Neural progenitor cell (in vitro differentiated cells): Measurements from ENCODE around the gene PPT2. TPM values are rescaled to one million over a fixed set of nuclear protein-coding genes. Genes with fewer than 3 reads are reported as not detected.

Source experiments
- DNase-seq: peaks from one replicate; pipeline ENCODE4 v3.0.0-alpha.2; 2016; ENCODE audit warnings: low spot score
- H2AFZ ChIP-seq: fragments of 200-600 bp; sonication (generic); replicated peaks from 2 replicates; pipeline ENCODE4 v1.6.1; 2016; ENCODE audit warnings: antibody characterized with exemption
- H3F3A ChIP-seq: fragments of 200-600 bp; sonication (generic); 2 replicates; pipeline ENCODE4 v1.6.1; 2016; ENCODE audit warnings: antibody characterized with exemption, low read depth
- H3K27ac ChIP-seq: fragments of 200-600 bp; sonication (generic); 2 replicates; pipeline ENCODE4 v1.5.1; 2016; ENCODE audit warnings: mild to moderate bottlenecking
- H3K27me3 ChIP-seq: fragments of 200-600 bp; sonication (generic); 2 replicates; pipeline ENCODE4 v1.6.1; 2016; ENCODE audit warnings: mild to moderate bottlenecking, moderate library complexity
- H3K36me3 ChIP-seq: fragments of 200-600 bp; sonication (generic); 2 replicates; pipeline ENCODE4 v1.5.1; 2016
- H3K4me1 ChIP-seq: fragments of 200-600 bp; sonication (generic); 2 replicates; pipeline ENCODE4 v1.6.1; 2016; ENCODE audit warnings: mixed run types
- H3K4me2 ChIP-seq: fragments of 200-600 bp; sonication (generic); 2 replicates; pipeline ENCODE4 v1.6.1; 2016
- H3K4me3 ChIP-seq: fragments of 200-600 bp; sonication (generic); 2 replicates; pipeline ENCODE4 v1.5.1; 2016
- H3K79me2 ChIP-seq: fragments of 200-600 bp; sonication (generic); 2 replicates; pipeline ENCODE4 v1.6.1; 2016; ENCODE audit warnings: low read depth
- H3K9ac ChIP-seq: fragments of 200-600 bp; sonication (generic); 2 replicates; pipeline ENCODE4 v1.6.1; 2016
- H3K9me3 ChIP-seq: fragments of 200-600 bp; sonication (generic); 2 replicates; pipeline ENCODE4 v1.5.1; 2016; ENCODE audit warnings: low read depth
- H4K20me1 ChIP-seq: fragments of 200-600 bp; sonication (generic); 2 replicates; pipeline ENCODE4 v1.6.1; 2016; ENCODE audit warnings: low read depth
- H3K27ac Mint-ChIP-seq: 3 replicates; pipeline ENCODE4 v1.8.0; 2021; ENCODE audit warnings: mixed read lengths
- H3K27me3 Mint-ChIP-seq: 2 replicates; pipeline ENCODE4 v1.8.0; 2022; ENCODE audit warnings: low read depth, mild to moderate bottlenecking, inconsistent platforms, moderate library complexity, mixed read lengths; ENCODE audit not compliant: insufficient read depth
- H3K36me3 Mint-ChIP-seq: 3 replicates; pipeline ENCODE4 v1.8.0; 2021; ENCODE audit warnings: mixed read lengths
- H3K4me1 Mint-ChIP-seq: 3 replicates; pipeline ENCODE4 v1.8.0; 2021; ENCODE audit warnings: mixed read lengths
- H3K4me3 Mint-ChIP-seq: 3 replicates; pipeline ENCODE4 v1.8.0; 2021; ENCODE audit warnings: mild to moderate bottlenecking, moderate library complexity, mixed read lengths
- H3K9me3 Mint-ChIP-seq: 3 replicates; pipeline ENCODE4 v1.8.0; 2020; ENCODE audit warnings: mixed read lengths
- EZH2 ChIP-seq: fragments of 200-600 bp; sonication (generic); IDR thresholded peaks from 2 replicates; pipeline ENCODE4 v1.6.1; 2017; ENCODE audit warnings: antibody characterized with exemption, mild to moderate bottlenecking, moderate library complexity
- EZH2phosphoT487 ChIP-seq: fragments of 200-600 bp; sonication (generic); IDR thresholded peaks from 2 replicates; pipeline ENCODE4 v1.6.1; 2017; ENCODE audit warnings: antibody characterized with exemption
- total RNA-seq: library from RNA; depleted of rRNA; stranded (reverse); fragments of >200 nt; gene quantifications from 2 replicates; pipeline ENCODE4 v1.2.3, GENCODE V29; 2015; ENCODE audit warnings: low replicate concordance
- TF ChIP-seq, protein P1 (sequence below): fragments of 200-600 bp; sonication (generic); IDR thresholded peaks from 2 replicates; pipeline ENCODE4 v1.5.1; 2017; ENCODE audit warnings: antibody characterized with exemption, mild to moderate bottlenecking

The PPT2 gene
- total RNA-seq, 1 donor from 2014 or later = 18.6 TPM

DNA sequence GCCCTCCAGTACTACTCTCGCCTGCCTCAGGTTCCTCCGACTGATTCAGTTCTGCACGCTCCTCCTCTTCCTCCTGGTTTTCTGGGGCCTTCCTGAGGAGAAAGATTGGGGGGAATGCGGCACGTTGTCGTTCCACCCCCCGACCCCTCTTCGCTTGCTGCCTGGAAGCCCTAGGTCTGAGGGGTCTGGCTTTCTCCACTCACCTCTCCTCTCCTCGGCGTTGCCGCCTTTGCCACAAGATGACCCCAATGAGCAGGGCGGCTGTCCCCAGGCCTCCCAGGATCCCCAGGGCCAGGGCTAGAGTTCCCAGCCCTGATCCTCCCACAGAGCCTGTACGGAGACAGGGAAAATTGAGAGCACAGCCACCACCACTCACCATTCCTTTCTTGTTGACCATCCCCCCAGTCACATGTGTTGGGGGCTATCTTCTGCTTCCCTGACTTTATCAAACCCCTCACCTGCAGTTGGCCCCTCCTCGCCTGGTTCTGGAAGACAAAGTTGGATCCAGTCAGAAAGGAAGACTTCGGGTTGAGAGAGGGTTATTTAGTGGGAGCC is 27.3 kb downstream of the PPT2 start:
- H3K9me3 ChIP-seq = no peaks in the 10 kb centered on the region
- TF ChIP-seq EZH2 (no peak), EZH2phosphoT487 (no peak)
- TF ChIP-seq, protein P1, sequence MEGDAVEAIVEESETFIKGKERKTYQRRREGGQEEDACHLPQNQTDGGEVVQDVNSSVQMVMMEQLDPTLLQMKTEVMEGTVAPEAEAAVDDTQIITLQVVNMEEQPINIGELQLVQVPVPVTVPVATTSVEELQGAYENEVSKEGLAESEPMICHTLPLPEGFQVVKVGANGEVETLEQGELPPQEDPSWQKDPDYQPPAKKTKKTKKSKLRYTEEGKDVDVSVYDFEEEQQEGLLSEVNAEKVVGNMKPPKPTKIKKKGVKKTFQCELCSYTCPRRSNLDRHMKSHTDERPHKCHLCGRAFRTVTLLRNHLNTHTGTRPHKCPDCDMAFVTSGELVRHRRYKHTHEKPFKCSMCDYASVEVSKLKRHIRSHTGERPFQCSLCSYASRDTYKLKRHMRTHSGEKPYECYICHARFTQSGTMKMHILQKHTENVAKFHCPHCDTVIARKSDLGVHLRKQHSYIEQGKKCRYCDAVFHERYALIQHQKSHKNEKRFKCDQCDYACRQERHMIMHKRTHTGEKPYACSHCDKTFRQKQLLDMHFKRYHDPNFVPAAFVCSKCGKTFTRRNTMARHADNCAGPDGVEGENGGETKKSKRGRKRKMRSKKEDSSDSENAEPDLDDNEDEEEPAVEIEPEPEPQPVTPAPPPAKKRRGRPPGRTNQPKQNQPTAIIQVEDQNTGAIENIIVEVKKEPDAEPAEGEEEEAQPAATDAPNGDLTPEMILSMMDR = no peak
- no peak overlapping the region for H2AFZ ChIP-seq
- H3K79me2 ChIP-seq = peaks cover 22% of the 10 kb centered on the region
- H3K4me3 ChIP-seq = no peak overlapping the region
- no peaks in the 10 kb centered on the region for H3K9me3 Mint-ChIP-seq
- peak overlapping the region; percentile 75 for H3K4me3 Mint-ChIP-seq
- H3F3A ChIP-seq = peaks cover 31% of the 10 kb centered on the region
- no peak overlapping the region for H3K9ac ChIP-seq
- no peaks in the 10 kb centered on the region for H3K36me3 ChIP-seq
- DNase-seq = no peak
- peaks cover 5% of the 10 kb centered on the region for H4K20me1 ChIP-seq
- H3K27me3 Mint-ChIP-seq = peaks cover 12% of the 10 kb centered on the region
- H3K27ac ChIP-seq = no peak overlapping the region
- no peaks in the 10 kb centered on the region for H3K27me3 ChIP-seq
- H3K4me1 Mint-ChIP-seq = peaks cover 33% of the 10 kb centered on the region
- no peak overlapping the region for H3K27ac Mint-ChIP-seq
- H3K36me3 Mint-ChIP-seq = peaks cover 16% of the 10 kb centered on the region
- H3K4me1 ChIP-seq = peaks cover 13% of the 10 kb centered on the region
- H3K4me2 ChIP-seq = no peak overlapping the region

DNA sequence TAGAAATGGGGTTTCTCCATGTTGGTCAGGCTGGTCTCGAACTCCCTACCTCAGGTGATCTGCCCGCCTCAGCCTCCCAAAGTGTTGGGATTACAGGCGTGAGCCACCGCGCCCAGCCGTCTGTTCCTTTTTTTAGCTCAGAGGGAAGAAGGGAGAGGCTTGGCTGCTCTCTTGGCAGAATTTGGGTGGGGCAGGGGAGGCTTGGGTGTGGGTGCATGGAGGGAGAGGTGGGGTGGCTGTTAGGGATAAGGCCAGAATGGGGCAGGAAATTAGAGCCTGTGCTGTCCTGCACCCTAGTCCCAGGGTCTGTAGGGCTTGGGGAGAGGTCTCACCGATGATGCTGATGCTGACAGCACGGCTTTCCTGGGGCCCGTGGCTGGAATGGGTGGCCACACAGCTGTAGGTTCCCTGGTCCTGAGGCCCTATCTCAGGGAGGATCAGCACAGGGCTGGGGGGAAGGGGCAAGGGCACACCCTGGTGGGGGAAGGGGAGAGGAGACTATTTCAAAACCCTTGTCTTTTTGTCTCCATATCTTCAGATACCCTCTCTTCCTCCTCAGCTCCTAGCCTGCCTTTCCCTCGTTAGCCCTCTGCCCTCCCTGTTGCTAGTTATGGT is 28.1 kb downstream of the PPT2 start:
- Mint-ChIP-seq H3K36me3 (peaks cover 21% of the 10 kb centered on the region), H3K27ac (no peak overlapping the region), H3K27me3 (peaks cover 14% of the 10 kb centered on the region), H3K9me3 (no peaks in the 10 kb centered on the region), H3K4me3 (no peak overlapping the region), H3K4me1 (peaks cover 33% of the 10 kb centered on the region)
- peaks cover 18% of the 10 kb centered on the region for H3K79me2 ChIP-seq
- peaks cover 9% of the 10 kb centered on the region for H3K4me1 ChIP-seq
- peaks cover 31% of the 10 kb centered on the region for H3F3A ChIP-seq
- no peaks in the 10 kb centered on the region for H3K36me3 ChIP-seq
- no peak overlapping the region for H3K9ac ChIP-seq
- H3K27ac ChIP-seq = no peak overlapping the region
- H3K4me3 ChIP-seq = no peak overlapping the region
- peaks cover 8% of the 10 kb centered on the region for H4K20me1 ChIP-seq
- no peak for TF ChIP-seq EZH2phosphoT487
- TF ChIP-seq, protein P1 = no peak
- TF ChIP-seq EZH2 = no peak
- H3K27me3 ChIP-seq = no peaks in the 10 kb centered on the region
- H3K9me3 ChIP-seq = no peaks in the 10 kb centered on the region
- no peak overlapping the region for H2AFZ ChIP-seq
- no peak for DNase-seq
- H3K4me2 ChIP-seq = no peak overlapping the region

DNA sequence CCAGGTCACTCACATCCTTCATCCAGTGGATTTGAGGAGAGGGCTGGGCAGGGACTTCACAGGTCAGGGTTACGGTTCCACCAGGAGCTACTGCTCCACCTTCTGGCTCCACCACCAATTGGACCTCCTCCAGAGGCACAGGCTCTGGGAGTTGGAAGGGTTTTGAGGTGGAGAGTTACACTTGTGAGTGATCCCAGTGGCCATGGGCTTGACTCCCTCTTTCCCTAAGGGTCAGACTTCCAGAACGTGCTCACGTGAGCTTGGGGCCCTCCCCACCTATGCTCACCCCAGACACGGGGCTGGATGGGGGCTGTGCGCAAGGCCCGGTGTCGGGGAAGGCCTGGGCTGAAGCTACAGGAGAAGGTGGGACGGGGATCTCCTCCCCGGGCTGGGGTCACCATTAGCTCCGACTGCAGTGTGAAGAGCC is 28.6 kb downstream of the PPT2 start:
- Mint-ChIP-seq H3K36me3 (peaks cover 26% of the 10 kb centered on the region), H3K4me1 (peaks cover 37% of the 10 kb centered on the region), H3K27me3 (peaks cover 13% of the 10 kb centered on the region), H3K9me3 (no peaks in the 10 kb centered on the region), H3K4me3 (no peak overlapping the region), H3K27ac (no peak overlapping the region)
- TF ChIP-seq, protein P1 = no peak
- no peak for TF ChIP-seq EZH2
- no peak for TF ChIP-seq EZH2phosphoT487
- no peak overlapping the region for H3K9ac ChIP-seq
- no peak overlapping the region for H3K4me3 ChIP-seq
- H3F3A ChIP-seq = peaks cover 31% of the 10 kb centered on the region
- no peaks in the 10 kb centered on the region for H3K27me3 ChIP-seq
- H3K27ac ChIP-seq = no peak overlapping the region
- H3K36me3 ChIP-seq = no peaks in the 10 kb centered on the region
- no peaks in the 10 kb centered on the region for H3K9me3 ChIP-seq
- H3K4me2 ChIP-seq = no peak overlapping the region
- H3K4me1 ChIP-seq = peaks cover 9% of the 10 kb centered on the region
- H4K20me1 ChIP-seq = peaks cover 13% of the 10 kb centered on the region
- peaks cover 20% of the 10 kb centered on the region for H3K79me2 ChIP-seq
- no peak for DNase-seq
- no peak overlapping the region for H2AFZ ChIP-seq
